ENCODE results near the gene LRCH3.
A peak's percentile ranks its signal among the peaks of the same experiment; 100 is the strongest.
"Not testable (repeated sequence)": the region's sequence is repeated elsewhere in the genome, so short reads cannot be mapped to it uniquely, and the experiment has no call there.

The LRCH3 gene

GRCh38 chr3:197890693-197891092 is 99.6 kb downstream of the LRCH3 start:
- Mint-ChIP-seq H3K27me3 (no peaks in the 10 kb centered on the region), H3K4me1 (no peaks in the 10 kb centered on the region), H3K36me3 (peaks cover 2% of the 10 kb centered on the region), H3K27ac (no peak overlapping the region), H3K9me3 (no peaks in the 10 kb centered on the region), H3K4me3 (no peak overlapping the region)
- DNase-seq: no peak
- CTCF ChIA-PET: no interaction called here

- H3K27me3 Mint-ChIP-seq: no peaks in the 10 kb centered on the region
- DNase-seq: no peak
- no peak overlapping the region for H3K4me3 Mint-ChIP-seq
- no peaks in the 10 kb centered on the region for H3K9me3 Mint-ChIP-seq
- CTCF ChIA-PET: no interaction called here
- H3K4me1 Mint-ChIP-seq: no peaks in the 10 kb centered on the region
- no peak overlapping the region for H3K27ac Mint-ChIP-seq
- H3K36me3 Mint-ChIP-seq: no peaks in the 10 kb centered on the region
These were observed 101.1 kb downstream of the LRCH3 start for GRCh38 chr3:197892162-197892561.

- CTCF ChIA-PET: no interaction called here
- DNase-seq: no peak
- Mint-ChIP-seq H3K27ac (no peak overlapping the region), H3K9me3 (no peaks in the 10 kb centered on the region), H3K36me3 (no peaks in the 10 kb centered on the region), H3K27me3 (no peaks in the 10 kb centered on the region), H3K4me1 (no peaks in the 10 kb centered on the region), H3K4me3 (no peak overlapping the region)
These were observed 105.4 kb downstream of the LRCH3 start for GRCh38 chr3:197896421-197896820.

- Mint-ChIP-seq H3K36me3 (no peaks in the 10 kb centered on the region), H3K4me3 (no peak overlapping the region), H3K27ac (no peak overlapping the region), H3K4me1 (peaks cover 2% of the 10 kb centered on the region), H3K27me3 (no peaks in the 10 kb centered on the region), H3K9me3 (no peaks in the 10 kb centered on the region)
- CTCF ChIA-PET: no interaction called here
- no peak for DNase-seq
These were observed 108.9 kb downstream of the LRCH3 start for GRCh38 chr3:197899833-197900478.

GRCh38 chr3:197901626-197902025 is 110.6 kb downstream of the LRCH3 start:
- no peaks in the 10 kb centered on the region for H3K36me3 Mint-ChIP-seq
- no peaks in the 10 kb centered on the region for H3K9me3 Mint-ChIP-seq
- no peak for DNase-seq
- no peak overlapping the region for H3K4me3 Mint-ChIP-seq
- no peaks in the 10 kb centered on the region for H3K27me3 Mint-ChIP-seq
- CTCF ChIA-PET: no interaction called here
- no peak overlapping the region for H3K27ac Mint-ChIP-seq
- peaks cover 6% of the 10 kb centered on the region for H3K4me1 Mint-ChIP-seq

GRCh38 chr3:197906023-197906849 is 115.2 kb downstream of the LRCH3 start:
- Mint-ChIP-seq H3K27me3 (no peaks in the 10 kb centered on the region), H3K4me3 (no peak overlapping the region), H3K4me1 (peaks cover 6% of the 10 kb centered on the region), H3K27ac (no peak overlapping the region), H3K9me3 (no peaks in the 10 kb centered on the region), H3K36me3 (no peaks in the 10 kb centered on the region)
- CTCF ChIA-PET: interaction anchor here (0.6 to 2.3 kb wide), 21 partner anchors 10 to 307 kb away, joined by 3 to 23 read pairs (median 3); no protein-coding TSS in a partner anchor
- peak; percentile 84 for DNase-seq

GRCh38 chr3:197906850-197907187 is 115.8 kb downstream of the LRCH3 start:
- Mint-ChIP-seq H3K36me3 (no peaks in the 10 kb centered on the region), H3K27me3 (no peaks in the 10 kb centered on the region), H3K4me1 (peaks cover 6% of the 10 kb centered on the region), H3K9me3 (no peaks in the 10 kb centered on the region), H3K4me3 (no peak overlapping the region), H3K27ac (no peak overlapping the region)
- no peak for DNase-seq
- CTCF ChIA-PET: interaction anchor here (0.8 to 2.3 kb wide), 5 partner anchors 35 to 173 kb away, joined by 3 to 23 read pairs (median 4); no protein-coding TSS in a partner anchor

- Mint-ChIP-seq H3K27ac (no peak overlapping the region), H3K27me3 (no peaks in the 10 kb centered on the region), H3K4me3 (no peak overlapping the region), H3K4me1 (peaks cover 6% of the 10 kb centered on the region), H3K9me3 (no peaks in the 10 kb centered on the region), H3K36me3 (no peaks in the 10 kb centered on the region)
- no peak for DNase-seq
- CTCF ChIA-PET: interaction anchor here (0.8 to 2.3 kb wide), 4 partner anchors 35 to 173 kb away, joined by 3 to 23 read pairs (median 6); no protein-coding TSS in a partner anchor
These were observed 116.1 kb downstream of the LRCH3 start for GRCh38 chr3:197907196-197907595.

GRCh38 chr3:197908550-197908949 is 117.5 kb downstream of the LRCH3 start:
- H3K4me1 Mint-ChIP-seq, DNase-seq, H3K27ac Mint-ChIP-seq, H3K36me3 Mint-ChIP-seq, H3K9me3 Mint-ChIP-seq, CTCF ChIA-PET, H3K27me3 Mint-ChIP-seq, H3K4me3 Mint-ChIP-seq: not testable (repeated sequence)

GRCh38 chr3:197908957-197909701 is 118.1 kb downstream of the LRCH3 start:
- DNase-seq: no peak
- CTCF ChIA-PET: no interaction called here
- no peak overlapping the region for H3K27ac Mint-ChIP-seq
- H3K9me3 Mint-ChIP-seq: no peaks in the 10 kb centered on the region
- H3K4me1 Mint-ChIP-seq: peaks cover 6% of the 10 kb centered on the region
- no peaks in the 10 kb centered on the region for H3K27me3 Mint-ChIP-seq
- no peaks in the 10 kb centered on the region for H3K36me3 Mint-ChIP-seq
- H3K4me3 Mint-ChIP-seq: no peak overlapping the region

GRCh38 chr3:197912741-197913476 is 121.9 kb downstream of the LRCH3 start:
- CTCF ChIA-PET: interaction anchor here (1.9 kb wide), 1 partner anchor 30 kb away, joined by 5 read pairs; no protein-coding TSS in a partner anchor
- Mint-ChIP-seq H3K36me3 (no peaks in the 10 kb centered on the region), H3K27me3 (no peaks in the 10 kb centered on the region), H3K9me3 (no peaks in the 10 kb centered on the region), H3K4me3 (no peak overlapping the region), H3K27ac (no peak overlapping the region), H3K4me1 (no peaks in the 10 kb centered on the region)
- DNase-seq: no peak

GRCh38 chr3:197913641-197914380 is 122.8 kb downstream of the LRCH3 start:
- CTCF ChIA-PET: no interaction called here
- no peak for DNase-seq
- no peaks in the 10 kb centered on the region for H3K4me1 Mint-ChIP-seq
- no peak overlapping the region for H3K4me3 Mint-ChIP-seq
- H3K36me3 Mint-ChIP-seq: no peaks in the 10 kb centered on the region
- H3K27me3 Mint-ChIP-seq: no peaks in the 10 kb centered on the region
- no peaks in the 10 kb centered on the region for H3K9me3 Mint-ChIP-seq
- no peak overlapping the region for H3K27ac Mint-ChIP-seq

- H3K27ac Mint-ChIP-seq, H3K9me3 Mint-ChIP-seq, DNase-seq, H3K4me1 Mint-ChIP-seq, CTCF ChIA-PET, H3K27me3 Mint-ChIP-seq, H3K4me3 Mint-ChIP-seq, H3K36me3 Mint-ChIP-seq: not testable (repeated sequence)
These were observed 130.6 kb downstream of the LRCH3 start for GRCh38 chr3:197921429-197922275.

Measured in activated naive CD4-positive, alpha-beta T cell treated with anti-CD3 and anti-CD28 coated beads, Interleukin-2, amount 10 ng/mL, durations not matched to agents 7 days and 5 days (primary cell).